CD14-positive monocyte (primary cell): ENCODE results near the gene CLDND2. TPM values are rescaled to one million over a fixed set of nuclear protein-coding genes. Genes with fewer than 3 reads are reported as not detected.

Experiments used
- DNase-seq, 3 donors: peaks; one replicate each; pipeline ENCODE4 v3.0.0-alpha.2; 2011 to 2022
- H2AFZ ChIP-seq: 2 replicates; pipeline ENCODE4 v1.6.0; 2012; ENCODE audit warnings: mild to moderate bottlenecking, low read depth, low read length, inconsistent platforms; ENCODE audit not compliant: insufficient read depth, poor library complexity, severe bottlenecking
- H3K27ac ChIP-seq, 2 donors: 1 replicate in 1 of 2; 2 replicates in 1 of 2; pipeline ENCODE4 v1.5.1; 2012 to 2013; ENCODE audit warnings: low read length in 2 of 2, control low read depth in 1 of 2, inconsistent platforms in 1 of 2, low read depth in 1 of 2, mild to moderate bottlenecking in 1 of 2
- H3K27me3 ChIP-seq, 2 donors: one replicate each; pipeline versions ENCODE4 v1.6.0 to v1.6.1; 2011 to 2013; ENCODE audit warnings: low read length in 2 of 2; ENCODE audit not compliant: control insufficient read depth in 2 of 2, insufficient read depth in 2 of 2
- H3K36me3 ChIP-seq, 2 donors: replicated peaks in 1 of 2; 1 replicate in 1 of 2; 2 replicates in 1 of 2; pipeline versions ENCODE4 v1.5.1 to v1.6.1; 2012 to 2013; ENCODE audit warnings: low read length in 2 of 2, control low read depth in 1 of 2, inconsistent platforms in 1 of 2, mild to moderate bottlenecking in 1 of 2; ENCODE audit not compliant: insufficient read depth in 2 of 2, control insufficient read depth in 1 of 2
- H3K4me1 ChIP-seq, 2 donors: 1 replicate in 1 of 2; 2 replicates in 1 of 2; pipeline versions ENCODE4 v1.5.1 to v1.6.1; 2012 to 2013; ENCODE audit warnings: low read length in 2 of 2, control low read depth in 1 of 2, inconsistent platforms in 1 of 2, mild to moderate bottlenecking in 1 of 2, moderate library complexity in 1 of 2; ENCODE audit not compliant: insufficient read depth in 2 of 2, control insufficient read depth in 1 of 2
- H3K4me2 ChIP-seq: replicated peaks from 2 replicates; pipeline ENCODE3; 2012; ENCODE audit warnings: low read length, moderate library complexity, mild to moderate bottlenecking; ENCODE audit not compliant: poor library complexity, severe bottlenecking; ENCODE audit errors: extremely low read depth
- H3K4me3 ChIP-seq, 3 experiments: fragments of 200-600 bp in 1 of 3; sonication (generic) in 1 of 3; replicated peaks in 1 of 3; 1 replicate in 2 of 3; 2 replicates in 1 of 3; pipeline ENCODE4 v1.5.1; 2011 to 2013; ENCODE audit warnings: low read length in 3 of 3, mild to moderate bottlenecking in 3 of 3, control low read depth in 2 of 3, low read depth in 2 of 3, inconsistent platforms in 1 of 3, moderate library complexity in 1 of 3
- H3K79me2 ChIP-seq: 2 replicates; pipeline ENCODE4 v1.6.0; 2012; ENCODE audit warnings: mild to moderate bottlenecking, control low read depth, inconsistent platforms, low read length, moderate library complexity; ENCODE audit not compliant: insufficient read depth
- H3K9ac ChIP-seq: 2 replicates; pipeline ENCODE4 v1.6.0; 2017; ENCODE audit warnings: low read length, mild to moderate bottlenecking; ENCODE audit not compliant: insufficient read depth, poor library complexity, severe bottlenecking
- H3K9me3 ChIP-seq, 2 donors: replicated peaks in 1 of 2; 1 replicate in 1 of 2; 2 replicates in 1 of 2; pipeline versions ENCODE4 v1.5.1 to v1.6.1; 2012 to 2013; ENCODE audit warnings: low read length in 2 of 2, control low read depth in 1 of 2; ENCODE audit not compliant: control insufficient read depth in 1 of 2, insufficient read depth in 1 of 2
- H4K20me1 ChIP-seq: 2 replicates; pipeline ENCODE4 v1.6.0; 2012; ENCODE audit warnings: mild to moderate bottlenecking, low read length, control low read depth, moderate library complexity; ENCODE audit not compliant: insufficient read depth
- H3K27ac Mint-ChIP-seq, 7 donors: one replicate each; pipeline ENCODE4 v1.8.0; 2020; ENCODE audit warnings: mild to moderate bottlenecking in 7 of 7, mixed read lengths in 7 of 7, moderate library complexity in 6 of 7, inconsistent platforms in 2 of 7
- H3K27me3 Mint-ChIP-seq, 3 donors: one replicate each; pipeline ENCODE4 v1.8.0; 2021 to 2022; ENCODE audit warnings: low read depth in 3 of 3, mild to moderate bottlenecking in 3 of 3, mixed read lengths in 3 of 3, moderate library complexity in 3 of 3, inconsistent platforms in 1 of 3
- H3K36me3 Mint-ChIP-seq, 2 donors: one replicate each; pipeline ENCODE4 v1.8.0; 2020; ENCODE audit warnings: mixed read lengths in 2 of 2, inconsistent platforms in 1 of 2, mild to moderate bottlenecking in 1 of 2
- H3K4me1 Mint-ChIP-seq: one replicate; pipeline ENCODE4 v1.8.0; 2020; ENCODE audit warnings: mild to moderate bottlenecking, mixed read lengths
- H3K4me3 Mint-ChIP-seq, 2 donors: one replicate each; pipeline ENCODE4 v1.8.0; 2020; ENCODE audit warnings: mild to moderate bottlenecking in 2 of 2, mixed read lengths in 2 of 2, moderate library complexity in 1 of 2
- H3K9me3 Mint-ChIP-seq, 7 donors: one replicate each; pipeline ENCODE4 v1.8.0; 2020 to 2022; ENCODE audit warnings: mixed read lengths in 7 of 7, mild to moderate bottlenecking in 6 of 7, moderate library complexity in 6 of 7, inconsistent platforms in 2 of 7
- WGBS: methylation state at CpG from one replicate; pipeline ENCODE4 v1.1.5; 2013; ENCODE audit warnings: missing lambda C conversion rate; ENCODE audit not compliant: insufficient coverage; 5-methylcytosine and 5-hydroxymethylcytosine counted together
- intact Hi-C, 2 donors: fragments of 100-400 bp; cut with micrococcal nuclease; formaldehyde crosslinking; loops; one replicate each; pipeline versions ENCODE4 v1.15.0 to v1.15.1; 2023
- polyA plus RNA-seq, 3 donors: library from polyadenylated mRNA; depleted of rRNA in 1 of 3; unstranded in 2 of 3; stranded (reverse) in 1 of 3; fragments of 300-500 nt in 2 of 3; fragments of >200 nt in 1 of 3; fragmentation: Illumina TruSeq in 2 of 3; gene quantifications; 1 replicate in 2 of 3; 2 replicates in 1 of 3; pipeline ENCODE4 v1.2.3, GENCODE V29; 2012 to 2021
- TF ChIP-seq, protein P1 (sequence below): fragments of 200-600 bp; IDR thresholded peaks from one replicate; pipeline ENCODE4 v1.8.0; 2022; ENCODE audit warnings: antibody characterized with exemption, mild to moderate bottlenecking

Gene CLDND2
- polyA plus RNA-seq, 3 donors = 0.08 TPM; not detected in 2

DNA sequence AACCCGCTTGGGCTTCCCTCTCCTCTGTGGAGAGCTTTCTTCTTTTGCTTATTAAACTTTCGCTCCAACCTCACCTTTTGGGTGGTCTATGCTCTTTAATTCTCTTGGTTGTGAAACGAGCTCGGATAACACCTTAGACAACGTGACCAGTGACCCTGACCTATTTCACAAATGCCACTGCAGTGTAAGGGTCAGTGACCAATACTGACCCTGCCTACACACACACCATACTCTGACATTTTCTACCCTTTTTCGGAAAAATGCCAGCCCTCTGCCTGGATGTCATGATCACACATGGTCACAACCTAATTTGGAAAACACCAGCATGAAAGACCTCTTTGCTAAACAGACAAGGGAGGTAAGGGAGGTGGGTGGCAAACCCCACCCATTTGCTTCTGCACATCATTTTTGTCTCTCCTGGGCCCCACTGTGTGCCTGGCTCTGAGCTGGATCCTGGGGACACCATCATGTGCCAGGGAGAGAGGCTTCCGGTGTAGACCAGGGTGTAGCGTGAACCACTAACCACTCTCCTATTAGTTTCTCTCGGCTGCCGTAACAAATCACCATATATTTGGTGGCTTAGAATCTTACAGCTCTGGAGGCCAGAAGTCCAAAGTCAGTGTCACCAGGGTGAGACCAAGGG, 12.5 kb downstream of the CLDND2 start:
- no peaks in the 10 kb centered on the region for H3K4me1 ChIP-seq
- DNase-seq = no peak
- no peaks in the 10 kb centered on the region for H4K20me1 ChIP-seq
- 93% methylated on average over 9 of the region's 10 CpGs for WGBS
- no peak overlapping the region for H3K9ac ChIP-seq
- peaks cover 23 to 29% of the 10 kb centered on the region in 2 donors for H3K36me3 ChIP-seq
- H3K27ac ChIP-seq = no peak overlapping the region
- H3K4me3 ChIP-seq = no peak overlapping the region
- Mint-ChIP-seq H3K36me3 (peaks cover 32 to 50% of the 10 kb centered on the region in 2 donors), H3K27ac (peak overlapping the region in 1 of 7 donors; percentile 76), H3K9me3 (no peaks in the 10 kb centered on the region), H3K27me3 (peaks cover 0 to 2% (median 0%) of the 10 kb centered on the region in 3 donors), H3K4me3 (no peak overlapping the region), H3K4me1 (peaks cover 2% of the 10 kb centered on the region)
- no peak overlapping the region for H2AFZ ChIP-seq
- H3K27me3 ChIP-seq = no peaks in the 10 kb centered on the region
- TF ChIP-seq, protein P1, sequence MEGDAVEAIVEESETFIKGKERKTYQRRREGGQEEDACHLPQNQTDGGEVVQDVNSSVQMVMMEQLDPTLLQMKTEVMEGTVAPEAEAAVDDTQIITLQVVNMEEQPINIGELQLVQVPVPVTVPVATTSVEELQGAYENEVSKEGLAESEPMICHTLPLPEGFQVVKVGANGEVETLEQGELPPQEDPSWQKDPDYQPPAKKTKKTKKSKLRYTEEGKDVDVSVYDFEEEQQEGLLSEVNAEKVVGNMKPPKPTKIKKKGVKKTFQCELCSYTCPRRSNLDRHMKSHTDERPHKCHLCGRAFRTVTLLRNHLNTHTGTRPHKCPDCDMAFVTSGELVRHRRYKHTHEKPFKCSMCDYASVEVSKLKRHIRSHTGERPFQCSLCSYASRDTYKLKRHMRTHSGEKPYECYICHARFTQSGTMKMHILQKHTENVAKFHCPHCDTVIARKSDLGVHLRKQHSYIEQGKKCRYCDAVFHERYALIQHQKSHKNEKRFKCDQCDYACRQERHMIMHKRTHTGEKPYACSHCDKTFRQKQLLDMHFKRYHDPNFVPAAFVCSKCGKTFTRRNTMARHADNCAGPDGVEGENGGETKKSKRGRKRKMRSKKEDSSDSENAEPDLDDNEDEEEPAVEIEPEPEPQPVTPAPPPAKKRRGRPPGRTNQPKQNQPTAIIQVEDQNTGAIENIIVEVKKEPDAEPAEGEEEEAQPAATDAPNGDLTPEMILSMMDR = no peak
- no peaks in the 10 kb centered on the region for H3K9me3 ChIP-seq
- no peak overlapping the region for H3K4me2 ChIP-seq
- peaks cover 10% of the 10 kb centered on the region for H3K79me2 ChIP-seq
- intact Hi-C loops = no loop called here

DNA sequence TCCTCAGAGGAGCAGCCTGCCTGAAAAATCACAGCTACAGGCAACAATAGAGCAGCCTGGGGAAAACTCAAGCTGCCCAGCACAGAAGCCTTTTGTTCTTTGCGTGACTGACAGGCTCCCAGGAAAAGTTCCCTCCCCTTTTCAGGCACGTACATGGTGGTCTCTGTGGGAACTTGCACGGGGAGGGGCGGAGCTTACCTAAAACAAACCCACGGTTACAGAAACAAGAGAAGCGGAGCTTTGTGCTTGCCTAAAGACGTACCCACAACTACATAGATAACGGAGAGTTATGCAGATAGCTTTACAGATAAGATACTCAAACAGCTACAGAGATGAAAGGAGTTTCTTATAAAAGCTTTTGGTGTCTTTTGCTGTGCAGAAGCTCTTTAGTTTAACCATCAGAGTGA, 14.1 kb downstream of the CLDND2 start:
- no peak for DNase-seq
- H2AFZ ChIP-seq = no peak overlapping the region
- H3K9me3 Mint-ChIP-seq = no peaks in the 10 kb centered on the region
- no peak overlapping the region for H3K4me2 ChIP-seq
- TF ChIP-seq, protein P1 = no peak
- H3K9me3 ChIP-seq = no peaks in the 10 kb centered on the region
- H3K4me3 ChIP-seq = no peak overlapping the region
- H3K4me1 ChIP-seq = no peaks in the 10 kb centered on the region
- peaks cover 38 to 44% of the 10 kb centered on the region in 2 donors for H3K36me3 ChIP-seq
- H3K9ac ChIP-seq = no peak overlapping the region
- no peaks in the 10 kb centered on the region for H3K27me3 ChIP-seq
- peaks cover 5% of the 10 kb centered on the region for H3K79me2 ChIP-seq
- WGBS = 100% methylated on average over 1 of the region's 8 CpGs
- no peak overlapping the region for H3K27ac Mint-ChIP-seq
- H3K27ac ChIP-seq = no peak overlapping the region
- H3K36me3 Mint-ChIP-seq = peaks cover 44 to 61% of the 10 kb centered on the region in 2 donors
- intact Hi-C loops = no loop called here
- peaks cover 2% of the 10 kb centered on the region for H3K4me1 Mint-ChIP-seq
- H4K20me1 ChIP-seq = no peaks in the 10 kb centered on the region
- no peak overlapping the region for H3K4me3 Mint-ChIP-seq
- peaks cover 0 to 2% (median 2%) of the 10 kb centered on the region in 3 donors for H3K27me3 Mint-ChIP-seq
